ENCODE measurements around the gene ANXA2R.

The ANXA2R gene

GRCh38 chr5:43000111-43000840, 39.8 kb downstream of the ANXA2R start:
- DNase-seq (ENCODE audit: low read depth) = no peak

DNA sequence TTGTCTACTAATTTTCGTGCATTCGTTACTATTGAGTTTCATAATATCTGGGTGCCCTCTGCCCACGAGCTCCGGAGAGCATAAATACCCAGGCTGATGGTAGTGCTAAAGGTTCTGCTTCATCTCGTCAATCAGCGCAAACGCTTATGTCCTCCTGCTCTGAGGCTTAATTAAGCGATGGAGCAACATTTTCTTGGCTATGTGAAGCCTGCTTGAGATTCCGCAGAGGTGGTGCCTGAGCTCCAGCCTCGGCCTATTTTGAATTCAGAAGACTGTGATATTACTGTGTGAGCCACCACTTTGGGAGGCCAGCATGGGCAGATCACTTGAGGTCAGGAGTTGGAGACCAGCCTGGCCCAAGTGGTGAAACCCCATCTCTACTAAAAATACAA, 44.8 kb downstream of the ANXA2R start:
- DNase-seq (ENCODE audit: low read depth) = no peak

DNA sequence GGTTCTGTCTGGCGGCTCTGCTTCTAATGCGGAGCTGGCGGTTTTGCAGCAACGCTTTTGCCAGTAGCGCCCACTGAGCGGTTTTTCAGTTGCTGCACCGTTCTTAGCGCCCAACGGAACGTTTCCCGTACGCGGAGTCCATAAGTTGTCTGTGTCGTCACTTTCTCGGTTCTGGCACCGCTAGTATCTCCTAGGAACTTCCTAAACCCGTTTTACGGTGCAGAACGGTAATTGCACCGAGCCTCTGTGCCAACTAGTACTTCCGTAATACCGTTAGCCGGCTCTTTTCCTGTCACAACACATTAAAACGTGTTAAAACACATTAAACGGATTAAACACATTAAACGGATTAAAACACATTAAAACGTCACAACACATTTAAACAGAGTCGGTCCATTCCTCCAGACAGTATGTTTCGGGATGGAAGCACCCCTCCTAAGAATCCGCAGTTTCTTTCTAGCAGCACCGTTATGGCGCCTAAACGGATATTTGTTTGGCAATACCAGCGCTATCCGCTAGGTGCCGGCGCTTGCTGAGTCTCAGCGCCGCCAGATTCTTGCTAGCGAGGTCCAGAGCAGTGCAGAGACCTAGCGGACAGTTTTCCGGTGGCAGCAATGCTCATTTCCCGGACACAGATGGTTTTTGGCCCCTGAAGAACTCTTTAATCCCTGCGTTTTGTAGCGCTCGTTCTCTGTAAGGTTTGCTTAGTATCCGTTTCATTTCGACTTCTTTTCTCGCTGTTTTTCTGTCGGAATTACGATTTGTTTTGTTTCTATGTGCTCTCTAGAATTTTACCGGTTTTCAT, 45.4 kb downstream of the ANXA2R start:
- no peak for DNase-seq (ENCODE audit: low read depth)

DNA sequence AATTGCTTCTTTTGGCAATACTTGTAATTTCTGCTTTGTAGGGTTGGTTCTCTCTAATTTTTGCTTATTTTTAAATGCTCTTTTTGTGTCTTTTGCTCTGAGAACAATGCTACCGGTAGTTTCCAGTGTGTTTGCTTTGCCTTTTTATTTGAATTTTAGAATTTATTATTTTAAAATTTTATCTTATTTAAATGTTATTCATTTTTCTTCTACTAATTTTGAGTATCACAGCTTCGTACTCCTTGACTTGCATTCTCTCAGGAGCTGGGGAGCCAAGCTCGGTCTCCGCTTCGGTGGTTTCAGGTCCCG, 45.9 kb downstream of the ANXA2R start:
- DNase-seq (ENCODE audit: low read depth) = no peak

GRCh38 chr5:42993516-42994245, 46.4 kb downstream of the ANXA2R start:
- DNase-seq (ENCODE audit: low read depth) = no peak

DNA sequence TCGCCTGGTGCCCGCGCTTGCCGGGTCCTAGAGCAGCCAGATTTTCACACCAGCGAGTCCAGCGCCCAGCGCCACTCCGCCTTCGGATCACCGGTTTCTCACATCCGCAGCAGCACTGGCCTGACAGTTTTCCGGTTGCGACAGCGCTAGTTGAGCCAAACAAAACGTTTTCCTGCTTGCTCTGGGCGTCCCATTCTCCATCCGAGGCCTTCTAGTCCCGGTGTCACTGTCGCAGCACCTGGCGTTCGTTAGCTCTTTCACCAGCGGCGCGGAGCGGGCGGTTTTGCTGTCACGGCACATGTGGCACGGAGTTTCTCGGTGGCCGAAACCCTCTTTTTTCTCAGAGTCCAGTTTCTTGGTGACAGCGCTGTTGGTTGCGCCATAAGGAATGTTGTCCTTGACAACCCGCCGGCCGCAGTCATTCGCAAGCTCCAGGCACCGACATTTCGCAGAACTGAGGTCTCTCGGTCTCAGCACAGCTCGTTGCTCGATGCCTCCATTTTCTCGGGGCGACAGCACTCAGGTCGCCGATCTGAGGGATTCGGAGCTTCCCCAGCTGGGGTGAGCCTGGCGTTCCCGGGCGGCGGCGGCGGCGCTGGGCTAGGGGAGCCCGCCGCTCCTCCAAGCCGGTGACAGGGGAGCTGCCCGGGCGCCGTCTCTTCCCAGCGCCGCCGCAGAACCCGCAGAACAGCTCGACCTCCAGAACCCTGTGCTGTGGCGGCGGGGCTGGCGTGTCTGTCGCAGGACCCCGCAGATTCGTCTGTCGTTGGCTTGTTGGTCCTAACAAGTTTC, 47.8 kb downstream of the ANXA2R start:
- DNase-seq (ENCODE audit: low read depth) = peak; percentile 35

DNA sequence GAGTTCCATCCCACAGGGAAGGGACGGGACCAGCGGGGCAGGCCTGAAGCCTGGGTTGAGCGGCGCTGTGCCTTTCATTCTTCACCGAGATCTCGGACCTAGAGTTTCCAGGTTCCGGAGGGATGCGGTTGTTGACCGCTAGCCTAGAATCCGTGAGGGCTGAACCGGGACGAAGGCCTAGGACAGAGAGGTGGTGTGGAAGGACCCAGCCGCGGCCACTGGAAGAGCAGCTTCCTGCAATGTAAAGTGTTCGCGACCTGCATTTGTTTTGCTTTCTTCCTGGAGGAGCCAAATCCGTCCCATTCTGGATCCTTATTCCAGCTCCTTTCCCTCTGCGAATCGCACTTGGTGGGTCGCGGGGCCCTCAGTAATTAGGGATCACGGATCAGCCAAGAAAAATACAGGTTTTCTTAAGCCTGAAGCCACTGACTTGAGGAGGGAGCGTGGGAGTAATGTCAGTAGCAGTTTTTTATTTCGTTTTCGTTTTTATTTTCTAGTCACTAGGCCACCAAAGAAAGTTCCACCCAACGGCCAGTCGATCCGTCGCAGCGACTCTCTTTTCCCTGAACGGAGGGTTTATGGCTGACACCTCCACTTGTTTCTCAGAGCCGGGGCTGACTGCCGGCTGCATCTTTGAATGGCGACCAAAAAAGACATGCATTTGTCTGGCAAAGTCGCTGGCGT, 48.6 kb downstream of the ANXA2R start:
- DNase-seq (ENCODE audit: low read depth) = no peak

- no peak for DNase-seq (ENCODE audit: low read depth)
Observed at GRCh38 chr5:42990892-42991291, 49.2 kb downstream of the ANXA2R start.

Measured in stimulated activated CD8-positive, alpha-beta memory T cell treated with anti-CD3 and anti-CD28 coated beads, Interleukin-15, amount 100 ng/mL, for 24 hours (primary cell).